AG09319 (cell line): ENCODE measurements around the gene SLC22A16.
"Not testable (repeated sequence)": the region's sequence is repeated elsewhere in the genome, so short reads cannot be mapped to it uniquely, and the experiment has no call there.

Experiments
- DNase-seq: peaks from one replicate; pipeline ENCODE4 v3.0.0-alpha.2; 2010; ENCODE audit warnings: low read depth; ENCODE audit errors: extremely low read depth
- TF ChIP-seq, protein P1 (sequence below): IDR thresholded peaks from 2 replicates; pipeline ENCODE4 v1.5.1; 2011; ENCODE audit warnings: low read depth, mild to moderate bottlenecking, inconsistent platforms, low read length, moderate library complexity

Gene SLC22A16

DNA sequence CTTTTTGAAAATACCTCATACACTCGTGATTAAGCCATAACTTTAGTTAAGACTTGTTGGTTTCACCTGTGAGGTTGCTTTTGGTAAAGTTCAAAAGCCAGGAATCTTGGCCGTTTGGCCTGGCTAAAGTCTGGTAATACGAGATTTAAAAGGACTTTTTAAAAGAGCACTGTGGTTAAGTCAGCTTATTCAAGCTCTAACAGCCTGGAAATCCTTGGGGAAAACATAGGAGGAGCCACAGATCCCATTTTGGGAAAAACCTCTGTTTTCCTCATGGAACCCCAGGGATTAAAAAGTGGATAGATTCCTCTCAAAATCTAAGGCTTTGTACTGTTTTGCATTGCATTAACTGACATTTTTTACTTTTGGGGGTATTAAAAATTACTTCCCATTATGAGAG is 13.7 kb upstream of the SLC22A16 start:
- DNase-seq: no peak
- TF ChIP-seq, protein P1, sequence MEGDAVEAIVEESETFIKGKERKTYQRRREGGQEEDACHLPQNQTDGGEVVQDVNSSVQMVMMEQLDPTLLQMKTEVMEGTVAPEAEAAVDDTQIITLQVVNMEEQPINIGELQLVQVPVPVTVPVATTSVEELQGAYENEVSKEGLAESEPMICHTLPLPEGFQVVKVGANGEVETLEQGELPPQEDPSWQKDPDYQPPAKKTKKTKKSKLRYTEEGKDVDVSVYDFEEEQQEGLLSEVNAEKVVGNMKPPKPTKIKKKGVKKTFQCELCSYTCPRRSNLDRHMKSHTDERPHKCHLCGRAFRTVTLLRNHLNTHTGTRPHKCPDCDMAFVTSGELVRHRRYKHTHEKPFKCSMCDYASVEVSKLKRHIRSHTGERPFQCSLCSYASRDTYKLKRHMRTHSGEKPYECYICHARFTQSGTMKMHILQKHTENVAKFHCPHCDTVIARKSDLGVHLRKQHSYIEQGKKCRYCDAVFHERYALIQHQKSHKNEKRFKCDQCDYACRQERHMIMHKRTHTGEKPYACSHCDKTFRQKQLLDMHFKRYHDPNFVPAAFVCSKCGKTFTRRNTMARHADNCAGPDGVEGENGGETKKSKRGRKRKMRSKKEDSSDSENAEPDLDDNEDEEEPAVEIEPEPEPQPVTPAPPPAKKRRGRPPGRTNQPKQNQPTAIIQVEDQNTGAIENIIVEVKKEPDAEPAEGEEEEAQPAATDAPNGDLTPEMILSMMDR: no peak

DNA sequence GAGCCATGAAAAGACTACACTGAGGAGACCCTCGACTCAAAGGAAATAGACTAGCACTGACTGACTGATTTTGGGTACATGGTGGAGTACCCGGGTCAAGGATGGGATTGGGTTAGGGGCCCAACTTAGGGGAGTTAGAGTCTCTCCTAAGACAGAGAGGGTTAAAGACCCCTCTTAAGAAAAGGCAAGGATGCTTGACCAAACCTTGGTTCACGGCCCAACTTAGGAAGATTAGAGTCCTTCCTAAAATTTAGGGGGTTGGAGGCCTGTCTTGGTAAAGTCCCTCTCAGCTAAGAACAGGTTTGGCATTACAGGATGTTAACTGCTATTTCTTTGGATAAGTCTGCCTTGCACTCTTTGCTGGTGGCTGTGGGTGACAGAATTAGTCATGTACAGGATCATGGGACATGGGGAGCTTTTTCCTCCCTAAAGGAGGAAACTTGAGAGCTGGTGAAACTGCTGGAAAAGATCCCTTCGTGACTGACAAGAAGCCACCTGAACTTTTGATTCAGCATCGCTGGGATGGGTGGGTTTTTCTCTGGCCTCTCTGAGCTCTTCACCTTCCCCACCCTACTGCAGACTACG is 12.3 kb upstream of the SLC22A16 start:
- TF ChIP-seq, protein P1: no peak
- DNase-seq: no peak

- DNase-seq: not testable (repeated sequence)
Measured at GRCh38 chr6:110487968-110488381, 11.6 kb upstream of the SLC22A16 start.

GRCh38 chr6:110486756-110487155 is 10.3 kb upstream of the SLC22A16 start:
- TF ChIP-seq, protein P1: no peak
- no peak for DNase-seq

DNA sequence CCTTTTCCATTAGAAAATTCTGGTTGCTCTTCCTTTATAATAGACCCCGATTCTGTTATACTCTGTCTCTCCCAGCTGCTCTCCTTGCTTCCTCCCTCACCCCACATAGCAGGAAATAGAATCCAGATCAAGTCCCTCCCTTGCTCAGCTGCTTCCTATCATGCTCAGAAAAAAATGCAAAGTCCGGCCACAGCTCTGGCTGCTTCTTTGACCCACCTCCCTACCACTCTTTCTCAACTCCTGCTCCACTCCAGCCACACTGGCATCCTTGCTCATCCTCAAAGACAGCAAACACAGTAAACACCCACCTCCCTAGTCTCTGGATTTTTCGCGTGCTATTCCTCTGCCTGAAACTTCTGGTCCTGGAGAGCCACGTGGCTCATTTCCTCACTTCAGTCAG is 9.1 kb upstream of the SLC22A16 start:
- DNase-seq: no peak
- TF ChIP-seq, protein P1: no peak

DNA sequence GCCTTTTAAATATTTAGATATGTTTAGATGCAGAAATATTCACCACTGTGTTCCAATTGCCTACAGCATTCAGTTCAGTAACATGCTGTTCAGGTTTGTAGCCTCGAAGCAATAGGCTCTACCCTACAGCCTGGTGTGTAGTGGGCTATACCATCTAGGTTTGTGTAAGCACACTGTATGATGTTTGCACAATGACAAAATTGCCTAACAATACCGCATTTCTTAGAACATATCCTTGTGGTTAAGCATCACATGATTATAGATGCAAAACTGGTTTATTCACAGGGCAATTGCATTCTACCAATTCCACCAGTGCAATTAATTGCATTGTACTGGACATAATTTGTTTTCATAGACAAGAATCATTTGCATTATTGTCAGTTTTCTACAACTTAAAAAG is 7.9 kb upstream of the SLC22A16 start:
- DNase-seq: no peak
- TF ChIP-seq, protein P1: no peak

DNA sequence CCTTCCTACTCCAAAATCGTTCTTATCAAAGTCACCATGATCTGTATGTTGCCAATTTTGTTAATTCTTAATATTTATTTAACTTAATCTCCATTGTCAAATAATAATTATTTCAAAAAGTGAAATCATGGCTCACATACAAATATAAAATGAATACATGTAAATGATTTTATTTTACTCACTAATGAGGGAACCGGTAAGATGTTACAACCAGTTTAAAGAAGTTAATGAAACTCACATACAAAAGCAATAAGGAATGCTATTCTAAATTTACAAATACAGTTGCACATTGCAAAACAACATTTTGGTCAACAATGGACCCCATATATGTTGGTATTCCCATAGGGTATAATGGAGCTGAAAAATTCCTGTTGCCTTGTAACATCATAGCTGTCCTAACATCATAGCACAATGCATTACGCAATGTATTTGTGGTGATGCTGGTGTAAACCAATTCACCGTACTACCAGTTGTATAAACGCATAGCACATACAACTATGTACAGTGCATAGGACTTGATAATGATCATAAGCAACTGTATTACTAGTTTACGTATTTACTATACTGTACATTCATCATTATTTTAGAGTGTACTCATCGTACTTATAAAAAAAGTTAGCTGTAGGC is 6.5 kb upstream of the SLC22A16 start:
- no peak for DNase-seq
- TF ChIP-seq, protein P1: no peak

DNA sequence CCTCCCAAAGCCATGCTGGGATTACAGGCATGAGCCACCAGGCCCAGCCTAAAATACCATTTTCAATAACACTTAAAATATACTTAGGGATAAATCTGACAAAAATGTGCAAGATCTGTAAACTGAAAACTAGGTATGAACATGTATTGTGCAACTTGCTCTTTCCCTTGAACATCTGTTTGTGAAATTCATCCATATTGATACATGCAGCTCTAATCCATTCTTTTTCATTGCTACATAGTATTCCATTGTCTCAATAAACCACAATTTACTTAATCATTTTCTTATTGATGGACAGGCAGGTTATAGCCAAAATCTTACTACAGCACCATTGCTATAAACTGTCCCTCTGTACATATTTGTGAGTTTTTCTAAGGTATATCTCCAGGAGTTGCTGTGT is 4.7 kb upstream of the SLC22A16 start:
- no peak for DNase-seq
- TF ChIP-seq, protein P1: no peak
